Endothelial cell of umbilical vein (primary cell): ENCODE measurements around the gene MT3. TPM values are rescaled to one million over a fixed set of nuclear protein-coding genes. Genes with fewer than 3 reads are reported as not detected.

Experiments
- BruUV-seq: library from RNA; stranded (reverse); fragments of 400-500 nt; replicated peaks from 2 replicates; lab custom pipeline; 2021; lab: Mats Ljungman, UMichigan
- CTCF ChIA-PET: fragments of 300-600, 350-600 bp; sonication (Branson Sonifier 250); formaldehyde crosslinking; loops from one replicate; lab custom pipeline; 2021; ENCODE audit warnings: antibody characterized with exemption, inconsistent platforms; lab: Charles Lee
- POLR2A ChIA-PET: fragments of 300-600, 350-600 bp; sonication (Branson Sonifier 250); formaldehyde crosslinking; loops from one replicate; lab custom pipeline; 2021; ENCODE audit warnings: antibody characterized with exemption, inconsistent platforms; lab: Charles Lee
- DNase-seq: peaks from one replicate; pipeline ENCODE4 v3.0.0-alpha.2; 2011; ENCODE audit warnings: low read depth, low spot score
- FAIRE-seq: peaks from 2 replicates; lab custom pipeline; 2011; peaks lifted over from hg19 to GRCh38; lab: Jason Lieb, UNC
- H2AFZ ChIP-seq: 2 replicates; pipeline ENCODE4 v1.6.0; 2012; ENCODE audit warnings: low read depth, low read length, control low read depth, inconsistent platforms
- H3K27ac ChIP-seq: 2 replicates; pipeline ENCODE4 v1.5.1; 2011; ENCODE audit warnings: low read depth, mild to moderate bottlenecking, control low read depth, low read length, moderate library complexity; ENCODE audit not compliant: insufficient read depth
- H3K27me3 ChIP-seq, 2 experiments: 2 replicates each; pipeline versions ENCODE4 v1.6.0 to v1.6.1; 2011; ENCODE audit warnings: low read length in 2 of 2, mixed read lengths in 1 of 2; ENCODE audit not compliant: control insufficient read depth in 2 of 2, insufficient read depth in 2 of 2
- H3K36me3 ChIP-seq, 2 experiments: 2 replicates in 1 of 2; 3 replicates in 1 of 2; pipeline ENCODE4 v1.5.1; 2011; ENCODE audit warnings: low read length in 2 of 2, mild to moderate bottlenecking in 1 of 2, moderate library complexity in 1 of 2; ENCODE audit not compliant: control insufficient read depth in 2 of 2, insufficient read depth in 2 of 2; ENCODE audit errors: extremely low read depth in 1 of 2
- H3K4me1 ChIP-seq: 3 replicates; pipeline ENCODE4 v1.5.1; 2011; ENCODE audit warnings: mild to moderate bottlenecking, low read length; ENCODE audit not compliant: control insufficient read depth, insufficient read depth; ENCODE audit errors: extremely low read depth
- H3K4me2 ChIP-seq: 2 replicates; pipeline ENCODE4 v1.6.1; 2011; ENCODE audit warnings: low read length, control low read depth, mixed read lengths; ENCODE audit not compliant: insufficient read depth
- H3K4me3 ChIP-seq, 3 experiments: fragments of 200-600 bp in 1 of 3; sonication (generic), shearing (Covaris generic) in 1 of 3; replicated peaks in 1 of 3; 2 replicates each; pipeline ENCODE4 v1.5.1; 2011 to 2016; ENCODE audit warnings: control low read depth in 3 of 3, low read length in 3 of 3, mild to moderate bottlenecking in 2 of 3, inconsistent platforms in 1 of 3, low read depth in 1 of 3, moderate library complexity in 1 of 3; ENCODE audit not compliant: insufficient read depth in 1 of 3
- H3K79me2 ChIP-seq: 2 replicates; pipeline ENCODE4 v1.6.0; 2012; ENCODE audit warnings: low read length, inconsistent platforms; ENCODE audit not compliant: control insufficient read depth, insufficient read depth
- H3K9ac ChIP-seq: replicated peaks from 2 replicates; pipeline ENCODE3; 2011; ENCODE audit warnings: low read length, control low read depth; ENCODE audit not compliant: insufficient read depth; ENCODE audit errors: extremely low read depth
- H3K9me1 ChIP-seq: replicated peaks from 3 replicates; pipeline ENCODE4 v1.6.0; 2011; ENCODE audit warnings: mild to moderate bottlenecking, low read length; ENCODE audit not compliant: control insufficient read depth, insufficient read depth; ENCODE audit errors: extremely low read depth
- H3K9me3 ChIP-seq: replicated peaks from 2 replicates; pipeline ENCODE4 v1.5.1; 2012; ENCODE audit warnings: low read length, inconsistent platforms; ENCODE audit not compliant: control insufficient read depth, insufficient read depth
- H4K20me1 ChIP-seq: replicated peaks from 2 replicates; pipeline ENCODE3; 2011; ENCODE audit warnings: mild to moderate bottlenecking, low read length; ENCODE audit not compliant: control insufficient read depth, insufficient read depth; ENCODE audit errors: extremely low read depth
- CTCF ChIP-seq, 2 donors: IDR thresholded peaks; 1 replicate in 1 of 2; 2 replicates in 1 of 2; pipeline ENCODE4 v1.5.1; 2011; ENCODE audit warnings: low read length in 2 of 2, mild to moderate bottlenecking in 2 of 2, moderate library complexity in 2 of 2, control low read depth in 1 of 2, inconsistent platforms in 1 of 2, low read depth in 1 of 2; ENCODE audit not compliant: insufficient read depth in 1 of 2; ENCODE audit errors: extremely low read depth in 1 of 2
- EZH2 ChIP-seq: IDR thresholded peaks from 2 replicates; pipeline ENCODE4 v1.6.1; 2012; ENCODE audit warnings: borderline replicate concordance, low read depth, mild to moderate bottlenecking, moderate library complexity, low read length, inconsistent platforms; ENCODE audit not compliant: severe bottlenecking
- FOS ChIP-seq: IDR thresholded peaks from 2 replicates; pipeline ENCODE4 v1.6.1; 2011; ENCODE audit warnings: mild to moderate bottlenecking, low read length, moderate library complexity, borderline replicate concordance; ENCODE audit not compliant: insufficient read depth
- GATA2 ChIP-seq: IDR thresholded peaks from 2 replicates; pipeline ENCODE4 v1.7.0; 2011; ENCODE audit warnings: low read depth, mild to moderate bottlenecking, moderate library complexity, mixed read lengths, low read length; ENCODE audit not compliant: insufficient read length, insufficient read depth
- JUN ChIP-seq: IDR thresholded peaks from 2 replicates; pipeline ENCODE4 v1.6.1; 2011; ENCODE audit warnings: borderline replicate concordance, low read depth; ENCODE audit not compliant: insufficient read length, insufficient read depth
- MAX ChIP-seq: IDR thresholded peaks from 2 replicates; pipeline ENCODE4 v1.6.1; 2011; ENCODE audit not compliant: insufficient read depth, insufficient read length
- MYC ChIP-seq: IDR thresholded peaks from one replicate; pipeline ENCODE4 v1.6.1; 2011; ENCODE audit warnings: mild to moderate bottlenecking, low read depth, low read length
- POLR2A ChIP-seq: IDR thresholded peaks from 2 replicates; pipeline ENCODE4 v1.6.1; 2012; ENCODE audit warnings: low read depth, mild to moderate bottlenecking, control low read depth, low read length
- POLR2AphosphoS5 ChIP-seq: IDR thresholded peaks from 2 replicates; pipeline ENCODE4 v1.6.1; 2012; ENCODE audit warnings: low read depth, mild to moderate bottlenecking, control low read depth, low read length, moderate library complexity; ENCODE audit not compliant: insufficient read depth
- dilution Hi-C: fragments of 300-500 bp; cut with MboI; formaldehyde crosslinking; loops from one replicate; pipeline ENCODE4 v1.15.0; 2019; ENCODE audit warnings: low sequenced_read_pairs; ENCODE audit not compliant: extremely low pct_ligation_motif_present
- intact Hi-C: fragments of 100-400 bp; cut with micrococcal nuclease; formaldehyde crosslinking; loops from one replicate; pipeline ENCODE4 v1.10.0; 2022
- polyA plus RNA-seq, 4 experiments: library from polyadenylated mRNA; depleted of rRNA in 3 of 4; stranded (reverse) in 3 of 4; unstranded in 1 of 4; fragments of >200 nt; gene quantifications; 2 replicates each; pipeline versions ENCODE4 v1.2.1 to v1.2.3, GENCODE V29; 2011 to 2012; ENCODE audit warnings: missing spikeins in 1 of 4
- total RNA-seq: library from RNA; stranded (reverse); gene quantifications from 2 replicates; pipeline ENCODE4 v1.2.3, GENCODE V29; 2021

MT3 gene
- total and polyA plus RNA-seq, 2 donors (not counting 3 experiments of a cell fraction or from before 2014, with no cell fraction given) = not detected

GRCh38 chr16:56574625-56575024 is 14.7 kb upstream of the MT3 start:
- no TSS peak for BruUV-seq
- no peak overlapping the region for H3K4me2 ChIP-seq
- TF ChIP-seq JUN (no peak), POLR2A (no peak), EZH2 (no peak), FOS (no peak), GATA2 (no peak), POLR2AphosphoS5 (no peak), MAX (no peak), MYC (no peak), CTCF (IDR thresholded peaks at IDR 0.05; ENCODE audit: extremely low read depth in 1 of 2, insufficient read depth in 1 of 2, low read depth in 1 of 2, low read length in 2 of 2) (no peak)
- dilution Hi-C loops (no loop called here), intact Hi-C loops (no loop called here)
- H3K36me3 ChIP-seq = no peaks in the 10 kb centered on the region
- no peaks in the 10 kb centered on the region for H3K9me3 ChIP-seq
- H3K4me3 ChIP-seq = no peak overlapping the region
- H4K20me1 ChIP-seq = no peaks in the 10 kb centered on the region
- ChIA-PET CTCF (no interaction called here), POLR2A (no interaction called here)
- DNase-seq = no peak
- H3K79me2 ChIP-seq = no peaks in the 10 kb centered on the region
- H3K9me1 ChIP-seq = no peaks in the 10 kb centered on the region
- no peak overlapping the region for H3K27ac ChIP-seq
- no peaks in the 10 kb centered on the region for H3K4me1 ChIP-seq
- H3K9ac ChIP-seq = no peak overlapping the region
- peaks cover 1 to 9% of the 10 kb centered on the region in 2 experiments for H3K27me3 ChIP-seq
- no peak for FAIRE-seq
- H2AFZ ChIP-seq = no peak overlapping the region
